HG02852 (cell line): ENCODE data around the gene ERI3.

Source experiments
- ATAC-seq: cut with Tn5 transposase; IDR thresholded peaks from one replicate; pipeline ENCODE4 v1.9.1; 2021; ENCODE audit warnings: mild to moderate bottlenecking, moderate library complexity; ENCODE audit not compliant: unreplicated experiment

The ERI3 gene

GRCh38 chr1:44351289-44351688, 3.8 kb downstream of the ERI3 start:
- ATAC-seq, result no peak

GRCh38 chr1:44348061-44348485, 7.0 kb downstream of the ERI3 start:
- ATAC-seq, result no peak

GRCh38 chr1:44347280-44347679, 7.8 kb downstream of the ERI3 start:
- no peak for ATAC-seq

- no peak for ATAC-seq
Observed at GRCh38 chr1:44346878-44347277, 8.2 kb downstream of the ERI3 start.

- ATAC-seq, result no peak
Observed at GRCh38 chr1:44346184-44346583, 8.9 kb downstream of the ERI3 start.

GRCh38 chr1:44345187-44345775, 9.8 kb downstream of the ERI3 start:
- ATAC-seq, result no peak

- no peak for ATAC-seq
Observed at GRCh38 chr1:44339731-44340130, 15.3 kb downstream of the ERI3 start.

- ATAC-seq, result no peak
Observed at GRCh38 chr1:44338136-44338535, 16.9 kb downstream of the ERI3 start.

- ATAC-seq, result no peak
Observed at GRCh38 chr1:44336668-44337067, 18.4 kb downstream of the ERI3 start.

- no peak for ATAC-seq
Observed at GRCh38 chr1:44334968-44335367, 20.1 kb downstream of the ERI3 start.

GRCh38 chr1:44333376-44333775, 21.7 kb downstream of the ERI3 start:
- no peak for ATAC-seq

- ATAC-seq, result no peak
Observed at GRCh38 chr1:44332505-44332904, 22.6 kb downstream of the ERI3 start.

GRCh38 chr1:44330935-44331334, 24.1 kb downstream of the ERI3 start:
- no peak for ATAC-seq

- no peak for ATAC-seq
Observed at GRCh38 chr1:44328671-44329416, 26.2 kb downstream of the ERI3 start.

- ATAC-seq, result no peak
Observed at GRCh38 chr1:44327679-44328491, 27.2 kb downstream of the ERI3 start.

GRCh38 chr1:44326821-44327465, 28.1 kb downstream of the ERI3 start:
- no peak for ATAC-seq

GRCh38 chr1:44326024-44326701, 28.9 kb downstream of the ERI3 start:
- ATAC-seq, result no peak

- ATAC-seq, result no peak
Observed at GRCh38 chr1:44323947-44324346, 31.1 kb downstream of the ERI3 start.

- no peak for ATAC-seq
Observed at GRCh38 chr1:44322367-44322766, 32.7 kb downstream of the ERI3 start.

- ATAC-seq, result no peak
Observed at GRCh38 chr1:44321466-44321865, 33.6 kb downstream of the ERI3 start.
